GM04503 (cell line): Measurements from ENCODE around the gene RAG2.
A peak's percentile ranks its signal among the peaks of the same experiment; 100 is the strongest.
"Not testable (repeated sequence)": the region's sequence is repeated elsewhere in the genome, so short reads cannot be mapped to it uniquely, and the experiment has no call there.

Source experiments
- DNase-seq: peaks from one replicate; pipeline ENCODE4 v3.0.0-alpha.2; 2012; ENCODE audit warnings: low read depth

RAG2 gene

GRCh38 chr11:36600180-36600579, 2.1 kb upstream of the RAG2 start:
- DNase-seq = no peak

- no peak for DNase-seq
Measured at GRCh38 chr11:36596880-36597279, 1.2 kb downstream of the RAG2 start.

GRCh38 chr11:36594316-36594989, 3.6 kb downstream of the RAG2 start, which contains the start of gene IFTAP:
Gene IFTAP, plus strand, starts transcription at chr11:36594502. Its CDS starts 15,602 bp downstream, at chr11:36610104.
- peak; percentile 83 for DNase-seq

GRCh38 chr11:36591433-36591832, 6.6 kb downstream of the RAG2 start:
- no peak for DNase-seq

GRCh38 chr11:36590513-36590912, 7.5 kb downstream of the RAG2 start:
- DNase-seq = no peak

GRCh38 chr11:36588099-36588498, 9.9 kb downstream of the RAG2 start:
- no peak for DNase-seq

GRCh38 chr11:36586543-36586942, 11.5 kb downstream of the RAG2 start:
- no peak for DNase-seq

- no peak for DNase-seq
Measured at GRCh38 chr11:36583667-36584066, 14.4 kb downstream of the RAG2 start.

GRCh38 chr11:36581536-36581935, 16.5 kb downstream of the RAG2 start:
- DNase-seq = no peak

GRCh38 chr11:36578458-36578857, 19.6 kb downstream of the RAG2 start:
- no peak for DNase-seq

GRCh38 chr11:36577859-36578258, 20.2 kb downstream of the RAG2 start:
- no peak for DNase-seq

GRCh38 chr11:36577373-36577772, 20.7 kb downstream of the RAG2 start:
- DNase-seq = no peak

GRCh38 chr11:36574486-36574885, 23.6 kb downstream of the RAG2 start:
- DNase-seq = no peak

- DNase-seq = no peak
Measured at GRCh38 chr11:36569095-36569494, 28.9 kb downstream of the RAG2 start.

- DNase-seq = no peak
Measured at GRCh38 chr11:36567694-36568093, 30.3 kb downstream of the RAG2 start, which contains the start of gene RAG1. Gene RAG1, plus strand, starts transcription at chr11:36568007. Its CDS starts 5,298 bp downstream, at chr11:36573305.

- no peak for DNase-seq
Measured at GRCh38 chr11:36566407-36567053, 31.5 kb downstream of the RAG2 start.

- no peak for DNase-seq
Measured at GRCh38 chr11:36565031-36565610, 32.9 kb downstream of the RAG2 start.

- DNase-seq = no peak
Measured at GRCh38 chr11:36564376-36565030, 33.5 kb downstream of the RAG2 start.

- no peak for DNase-seq
Measured at GRCh38 chr11:36558571-36559413, 39.2 kb downstream of the RAG2 start.

- no peak for DNase-seq
Measured at GRCh38 chr11:36557991-36558390, 40.0 kb downstream of the RAG2 start.

GRCh38 chr11:36557390-36557789, 40.6 kb downstream of the RAG2 start:
- not testable (repeated sequence) for DNase-seq
